K562 (cell line): ENCODE data around the gene DYNLT3. TPM values are rescaled to one million over a fixed set of nuclear protein-coding genes. Genes with fewer than 3 reads are reported as not detected.

Source experiments
- ATAC-seq: fragments of 200-7000 bp; cut with Tn5 transposase; 3 replicates; pipeline ENCODE4 v1.9.1; 2020; ENCODE audit warnings: moderate library complexity
- BruUV-seq: library from RNA; stranded (reverse); fragments of 400-500 nt; replicated peaks from 2 replicates; lab custom pipeline; 2021; lab: Mats Ljungman, UMichigan
- CTCF ChIA-PET: fragments of 300-600 bp; formaldehyde crosslinking; extraction: SDS; loops from one replicate; lab custom pipeline; 2021; ENCODE audit warnings: low intra/inter-chr PET ratio; lab: Yijun Ruan, JAX
- POLR2A ChIA-PET: fragments of 300-600, 350-650 bp; sonication (Branson Sonifier 250); formaldehyde crosslinking; extraction: SDS; loops from one replicate; lab custom pipeline; 2021; ENCODE audit warnings: antibody characterized with exemption, inconsistent platforms; lab: Yijun Ruan, JAX
- DNase-seq, 4 experiments: peaks; one replicate each; pipeline versions ENCODE4 v3.0.0 to v3.0.0-alpha.2; 2011 to 2018; ENCODE audit warnings: low spot score in 3 of 4, mixed read lengths in 3 of 4; ENCODE audit errors: extremely low read depth in 1 of 4
- FAIRE-seq: peaks from 2 replicates; lab custom pipeline; 2011; peaks lifted over from hg19 to GRCh38; lab: Jason Lieb, UNC
- H2AFZ ChIP-seq: 2 replicates; pipeline ENCODE4 v1.6.0; 2011; ENCODE audit warnings: low read depth, low read length, control low read depth, inconsistent platforms
- H3K27ac ChIP-seq: fragments of 200-600 bp; 3 replicates; pipeline ENCODE4 v1.8.0; 2011; ENCODE audit warnings: low read depth, mild to moderate bottlenecking, control low read depth, inconsistent platforms, low read length, moderate library complexity, mixed read lengths; ENCODE audit errors: extremely low read depth
- H3K27me3 ChIP-seq, 2 experiments: fragments of 300-600 bp in 1 of 2; 2 replicates in 1 of 2; 3 replicates in 1 of 2; pipeline versions ENCODE4 v1.6.0 to v1.8.0; 2011; ENCODE audit warnings: inconsistent platforms in 2 of 2, low read length in 2 of 2, mild to moderate bottlenecking in 1 of 2, mixed read lengths in 1 of 2, moderate library complexity in 1 of 2; ENCODE audit not compliant: control insufficient read depth in 2 of 2, insufficient read depth in 2 of 2
- H3K36me3 ChIP-seq: fragments of 300-600 bp; 3 replicates; pipeline ENCODE4 v1.8.0; 2011; ENCODE audit warnings: mild to moderate bottlenecking, low read length, inconsistent platforms; ENCODE audit not compliant: control insufficient read depth, insufficient read depth
- H3K4me1 ChIP-seq, 2 experiments: fragments of 200-600 bp in 1 of 2; replicated peaks in 1 of 2; 2 replicates in 1 of 2; 3 replicates in 1 of 2; pipeline versions ENCODE4 v1.5.1 to v1.8.0; 2011; ENCODE audit warnings: inconsistent platforms in 2 of 2, low read length in 2 of 2, mild to moderate bottlenecking in 1 of 2, mixed read lengths in 1 of 2, moderate library complexity in 1 of 2; ENCODE audit not compliant: control insufficient read depth in 2 of 2, insufficient read depth in 2 of 2
- H3K4me2 ChIP-seq: 2 replicates; pipeline ENCODE4 v1.6.1; 2011; ENCODE audit warnings: low read length, control low read depth, inconsistent platforms, mixed read lengths; ENCODE audit not compliant: insufficient read depth
- H3K4me3 ChIP-seq: fragments of 200-600 bp; sonication (generic), shearing (Covaris generic); 2 replicates; pipeline ENCODE4 v1.5.1; 2016; ENCODE audit warnings: control low read depth, inconsistent platforms
- H3K79me2 ChIP-seq: fragments of 200-600 bp; 3 replicates; pipeline ENCODE4 v1.8.0; 2011; ENCODE audit warnings: low read length, inconsistent platforms; ENCODE audit not compliant: control insufficient read depth, insufficient read depth
- H3K9ac ChIP-seq, 2 experiments: 2 replicates each; pipeline versions ENCODE4 v1.6.0 to v1.6.1; 2011; ENCODE audit warnings: low read depth in 2 of 2, low read length in 2 of 2, control low read depth in 1 of 2, inconsistent platforms in 1 of 2, mild to moderate bottlenecking in 1 of 2, mixed read lengths in 1 of 2; ENCODE audit not compliant: insufficient read depth in 1 of 2
- H3K9me1 ChIP-seq: one replicate; pipeline ENCODE4 v1.6.0; 2011; ENCODE audit warnings: inconsistent platforms, mild to moderate bottlenecking, low read length, moderate library complexity; ENCODE audit not compliant: control insufficient read depth, insufficient read depth
- H3K9me3 ChIP-seq: replicated peaks from 2 replicates; pipeline ENCODE4 v1.5.1; 2011; ENCODE audit warnings: low read depth, low read length, inconsistent platforms; ENCODE audit not compliant: control insufficient read depth, insufficient read depth
- H4K20me1 ChIP-seq: replicated peaks from 2 replicates; pipeline ENCODE4 v1.6.1; 2011; ENCODE audit warnings: low read length, inconsistent platforms, mixed read lengths; ENCODE audit not compliant: control insufficient read depth, insufficient read depth
- BDP1 ChIP-seq: IDR thresholded peaks from 3 replicates; pipeline ENCODE4 v1.6.1; 2011; ENCODE audit not compliant: insufficient read length, insufficient read depth
- ELF1 ChIP-seq: fragments of 200-800 bp; sonication (Bioruptor generic); IDR thresholded peaks from 2 replicates; pipeline ENCODE4 v1.6.1; 2016; ENCODE audit warnings: missing genetic modification characterization, missing compliant biosample characterization
- EP400 ChIP-seq: fragments of 450-650 bp; IDR thresholded peaks from 2 replicates; pipeline ENCODE4 v1.6.1; 2017; ENCODE audit warnings: antibody characterized with exemption, mild to moderate bottlenecking, moderate library complexity
- KLF16 ChIP-seq: IDR thresholded peaks from 2 replicates; pipeline ENCODE4 v1.6.1; 2016; ENCODE audit warnings: antibody characterized with exemption
- MAZ ChIP-seq, 2 experiments: fragments of 450-650 bp in 1 of 2; sonication (generic) in 1 of 2; formaldehyde crosslinking; IDR thresholded peaks in 1 of 2; conservative IDR thresholded peaks in 1 of 2; 2 replicates each; pipeline versions ENCODE4 v1.4.0 to v1.5.0; 2020; ENCODE audit warnings: mild to moderate bottlenecking in 1 of 2, missing genetic modification reagents in 1 of 2
- RBFOX2 ChIP-seq: fragments of 200-400 bp; formaldehyde crosslinking; IDR thresholded peaks from 2 replicates; pipeline ENCODE4 v1.6.1; 2017; ENCODE audit warnings: low read depth, mild to moderate bottlenecking, low read length, moderate library complexity
- SOX6 ChIP-seq: fragments of 450-650 bp; IDR thresholded peaks from 2 replicates; pipeline ENCODE4 v1.6.1; 2014; ENCODE audit warnings: mild to moderate bottlenecking
- STAG1 ChIP-seq: sonication (generic); formaldehyde crosslinking; IDR thresholded peaks from 2 replicates; pipeline ENCODE4 v1.5.0; 2020; ENCODE audit warnings: missing genetic modification reagents, borderline replicate concordance
- ZEB2 ChIP-seq: fragments of 450-650 bp; IDR thresholded peaks from 2 replicates; pipeline ENCODE4 v1.6.1; 2016
- ZKSCAN8 ChIP-seq: fragments of 200-800 bp; sonication (Bioruptor generic); IDR thresholded peaks from 2 replicates; pipeline ENCODE4 v1.6.1; 2016; ENCODE audit warnings: missing genetic modification characterization, missing compliant biosample characterization
- ZNF561 ChIP-seq: fragments of 450-650 bp; formaldehyde crosslinking; conservative IDR thresholded peaks from 2 replicates; pipeline ENCODE4 v1.4.0; 2020; ENCODE audit warnings: mild to moderate bottlenecking, moderate library complexity
- ZNF79 ChIP-seq: fragments of 250-450 bp; sonication (Bioruptor Pico); IDR thresholded peaks from 2 replicates; pipeline ENCODE4 v1.4.0; 2020; ENCODE audit warnings: low read depth, mild to moderate bottlenecking, moderate library complexity
- WGBS: fragments of 100-300 bp; shearing (Covaris generic); methylation state at CpG from one replicate; pipeline ENCODE4 v1.1.6; 2016; ENCODE audit warnings: low coverage, mixed read lengths; ENCODE audit not compliant: insufficient coverage; ENCODE audit errors: missing lambda C conversion rate; 5-methylcytosine and 5-hydroxymethylcytosine counted together
- in situ Hi-C: fragments of 300-500 bp; cut with MboI; formaldehyde crosslinking; loops from 4 replicates; pipeline ENCODE4 v1.15.0; 2018; ENCODE audit warnings: inconsistent platforms, mixed read lengths
- intact Hi-C: fragments of 100-400 bp; cut with micrococcal nuclease; formaldehyde crosslinking; loops from 2 replicates; pipeline ENCODE4 v1.14.2; 2022
- polyA plus RNA-seq, 8 experiments: library from polyadenylated mRNA; depleted of rRNA in 4 of 8; stranded (reverse) in 5 of 8; unstranded in 3 of 8; fragments of >200 nt; fragmentation: Nextera tagmentation in 2 of 8; fragmentation: Illumina TruSeq in 1 of 8; extraction: Ambion mirVana in 2 of 8; extraction: Trizol in 1 of 8; gene quantifications; 2 replicates each; pipeline versions ENCODE4 v1.2.1 to v1.2.3, GENCODE V29; 2011 to 2014; ENCODE audit warnings: inconsistent platforms in 1 of 8, missing spikeins in 1 of 8
- total RNA-seq, 7 experiments: library from RNA; depleted of rRNA in 6 of 7; stranded (reverse); fragments of >200 nt in 6 of 7; fragmentation: Illumina TruSeq in 2 of 7; extraction: Trizol in 2 of 7; gene quantifications; 2 replicates each; pipeline versions ENCODE4 v1.2.1 to v1.2.3, GENCODE V29; 2011 to 2021; ENCODE audit warnings: low replicate concordance in 1 of 7
- TF ChIP-seq, protein P1 (sequence below): fragments of 450-650 bp; IDR thresholded peaks from 2 replicates; pipeline ENCODE4 v1.7.1; 2018; ENCODE audit warnings: mild to moderate bottlenecking, low read depth; ENCODE audit not compliant: partially characterized antibody
- TF ChIP-seq, protein P2 (sequence below), 3 experiments: IDR thresholded peaks in 2 of 3; conservative IDR thresholded peaks in 1 of 3; 2 replicates each; pipeline ENCODE4 v1.5.1; 2011 to 2012; ENCODE audit warnings: low read length in 3 of 3, mild to moderate bottlenecking in 3 of 3, control low read depth in 2 of 3, improper control_type of control experiment in 1 of 3, inconsistent platforms in 1 of 3, low read depth in 1 of 3, mixed read lengths in 1 of 3, moderate library complexity in 1 of 3; ENCODE audit not compliant: insufficient read depth in 2 of 3

Gene DYNLT3
- total and polyA plus RNA-seq, 9 of the 15 experiments (the other 6 are each of a cell fraction or from before 2014, with no cell fraction given) = 4.5 to 17.5 (median 8.3) TPM

DNA sequence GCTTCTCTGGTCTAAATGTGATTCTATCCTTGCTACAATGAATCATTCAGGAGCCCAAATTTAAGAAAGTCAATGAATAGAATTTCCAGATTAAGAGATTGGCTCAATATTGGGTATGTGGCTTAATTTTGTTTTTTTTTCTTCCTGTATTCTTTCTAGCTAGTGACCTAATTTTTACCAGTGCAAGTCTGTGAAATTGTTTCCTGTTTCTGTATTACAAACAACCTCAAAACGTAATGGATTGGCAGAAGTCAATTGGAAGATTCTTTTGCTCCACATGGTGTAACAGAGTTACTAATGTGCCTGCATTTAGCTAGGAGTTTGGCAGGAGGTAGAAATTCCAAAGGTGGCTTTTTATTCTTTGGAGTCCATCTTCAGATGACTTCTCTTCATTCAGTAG is 17.6 kb downstream of the DYNLT3 start (continued):
- TF ChIP-seq, protein P1, sequence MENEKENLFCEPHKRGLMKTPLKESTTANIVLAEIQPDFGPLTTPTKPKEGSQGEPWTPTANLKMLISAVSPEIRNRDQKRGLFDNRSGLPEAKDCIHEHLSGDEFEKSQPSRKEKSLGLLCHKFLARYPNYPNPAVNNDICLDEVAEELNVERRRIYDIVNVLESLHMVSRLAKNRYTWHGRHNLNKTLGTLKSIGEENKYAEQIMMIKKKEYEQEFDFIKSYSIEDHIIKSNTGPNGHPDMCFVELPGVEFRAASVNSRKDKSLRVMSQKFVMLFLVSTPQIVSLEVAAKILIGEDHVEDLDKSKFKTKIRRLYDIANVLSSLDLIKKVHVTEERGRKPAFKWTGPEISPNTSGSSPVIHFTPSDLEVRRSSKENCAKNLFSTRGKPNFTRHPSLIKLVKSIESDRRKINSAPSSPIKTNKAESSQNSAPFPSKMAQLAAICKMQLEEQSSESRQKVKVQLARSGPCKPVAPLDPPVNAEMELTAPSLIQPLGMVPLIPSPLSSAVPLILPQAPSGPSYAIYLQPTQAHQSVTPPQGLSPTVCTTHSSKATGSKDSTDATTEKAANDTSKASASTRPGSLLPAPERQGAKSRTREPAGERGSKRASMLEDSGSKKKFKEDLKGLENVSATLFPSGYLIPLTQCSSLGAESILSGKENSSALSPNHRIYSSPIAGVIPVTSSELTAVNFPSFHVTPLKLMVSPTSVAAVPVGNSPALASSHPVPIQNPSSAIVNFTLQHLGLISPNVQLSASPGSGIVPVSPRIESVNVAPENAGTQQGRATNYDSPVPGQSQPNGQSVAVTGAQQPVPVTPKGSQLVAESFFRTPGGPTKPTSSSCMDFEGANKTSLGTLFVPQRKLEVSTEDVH = no peak
- TF ChIP-seq ZNF79 (CRISPR knock-in tag) = no peak
- no peak for TF ChIP-seq EP400
- no peak for TF ChIP-seq ZNF561 (CRISPR knock-in tag)
- TF ChIP-seq SOX6 = no peak
- TF ChIP-seq ZKSCAN8 = no peak
- TF ChIP-seq RBFOX2 = no peak
- TF ChIP-seq ZEB2 = no peak

DNA sequence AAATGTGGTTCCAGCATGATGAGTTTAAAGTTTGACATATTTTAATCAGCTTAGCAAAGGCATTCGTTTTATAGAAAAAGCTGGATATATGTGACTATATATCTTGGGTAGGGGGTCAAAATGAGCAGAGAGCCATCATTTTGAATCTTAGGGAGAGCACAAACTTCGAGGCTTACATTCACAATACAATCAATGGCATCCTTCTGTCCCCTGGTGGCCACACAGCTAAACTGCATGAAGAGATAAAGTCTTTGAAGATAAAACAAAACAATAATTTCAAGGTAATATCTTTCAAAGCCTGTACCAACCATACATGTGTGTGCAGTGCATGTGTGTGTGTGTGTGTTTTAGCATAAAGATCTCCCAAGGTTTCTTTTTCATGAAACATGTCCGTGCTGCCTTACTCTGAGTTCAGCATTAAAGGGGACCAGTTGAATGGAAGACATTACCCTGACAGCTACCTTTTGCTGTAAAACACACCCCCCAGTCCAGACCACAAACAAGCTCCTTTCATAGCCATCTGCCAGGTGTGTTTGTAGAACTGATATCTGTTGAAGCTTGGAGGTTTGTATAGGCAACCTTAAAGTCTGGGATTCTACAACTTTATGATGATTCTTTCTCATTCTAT is 22.0 kb downstream of the DYNLT3 start:
- no TSS peak for BruUV-seq
- Histone ChIP-seq H3K9me3 (no peaks in the 10 kb centered on the region), H2AFZ (no peak overlapping the region), H3K4me3 (no peak overlapping the region), H3K79me2 (no peaks in the 10 kb centered on the region), H3K4me1 (no peaks in the 10 kb centered on the region; a peak in 1 of 5 replicates), H3K9me1 (no peaks in the 10 kb centered on the region), H3K27ac (no peak overlapping the region), H3K36me3 (no peaks in the 10 kb centered on the region), H3K4me2 (no peak overlapping the region), H4K20me1 (no peaks in the 10 kb centered on the region), H3K27me3 (no peaks in the 10 kb centered on the region), H3K9ac (no peak overlapping the region)
- ChIA-PET POLR2A (no interaction called here), CTCF (interaction anchor here (1.3 to 2.9 kb wide), 2 partner anchors 81 to 350 kb away, joined by 3 to 21 read pairs; no protein-coding TSS in a partner anchor)
- WGBS = 3% methylated on average over 3 of the region's 3 CpGs
- in situ Hi-C loops (loop anchor here (10.0 kb wide), 1 partner anchor 251 kb away; the partner anchor contains the start of gene LANCL3), intact Hi-C loops (loop anchor here (1.0 to 10.0 kb wide), 5 partner anchors 80 to 349 kb away; no protein-coding TSS in a partner anchor)
- DNase-seq = peak; percentile 19 to 51 (median 24)
- FAIRE-seq = peak; percentile 61
- ATAC-seq = peak; percentile 77
- TF ChIP-seq, protein P2, sequence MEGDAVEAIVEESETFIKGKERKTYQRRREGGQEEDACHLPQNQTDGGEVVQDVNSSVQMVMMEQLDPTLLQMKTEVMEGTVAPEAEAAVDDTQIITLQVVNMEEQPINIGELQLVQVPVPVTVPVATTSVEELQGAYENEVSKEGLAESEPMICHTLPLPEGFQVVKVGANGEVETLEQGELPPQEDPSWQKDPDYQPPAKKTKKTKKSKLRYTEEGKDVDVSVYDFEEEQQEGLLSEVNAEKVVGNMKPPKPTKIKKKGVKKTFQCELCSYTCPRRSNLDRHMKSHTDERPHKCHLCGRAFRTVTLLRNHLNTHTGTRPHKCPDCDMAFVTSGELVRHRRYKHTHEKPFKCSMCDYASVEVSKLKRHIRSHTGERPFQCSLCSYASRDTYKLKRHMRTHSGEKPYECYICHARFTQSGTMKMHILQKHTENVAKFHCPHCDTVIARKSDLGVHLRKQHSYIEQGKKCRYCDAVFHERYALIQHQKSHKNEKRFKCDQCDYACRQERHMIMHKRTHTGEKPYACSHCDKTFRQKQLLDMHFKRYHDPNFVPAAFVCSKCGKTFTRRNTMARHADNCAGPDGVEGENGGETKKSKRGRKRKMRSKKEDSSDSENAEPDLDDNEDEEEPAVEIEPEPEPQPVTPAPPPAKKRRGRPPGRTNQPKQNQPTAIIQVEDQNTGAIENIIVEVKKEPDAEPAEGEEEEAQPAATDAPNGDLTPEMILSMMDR (IDR thresholded peaks at IDR 0.05 in 2 of 3, conservative IDR thresholded peaks at IDR 0.05 in 1 of 3; ENCODE audit: insufficient read depth in 2 of 3, low read depth in 1 of 3, low read length in 3 of 3) = peak; percentile 69 to 87 (median 76); a peak in 5 of 6 replicates
- no peak for TF ChIP-seq BDP1
- no peak for TF ChIP-seq ELF1 (tag)
- TF ChIP-seq KLF16 = peak; percentile 38; the same call in 1 of the 2 replicates
- TF ChIP-seq MAZ (CRISPR knock-in tag; conservative IDR thresholded peaks at IDR 0.05 in 1 of 2, IDR thresholded peaks at IDR 0.05 in 1 of 2) = no peak
- peak; percentile 33; the same call in 1 of the 2 replicates for TF ChIP-seq STAG1 (CRISPR knock-in tag)
